Hepatic stellate cell (primary cell): ENCODE measurements around the gene ATG16L2.
"Not testable (repeated sequence)": the region's sequence is repeated elsewhere in the genome, so short reads cannot be mapped to it uniquely, and the experiment has no call there.

Experiments
- DNase-seq: peaks from one replicate; pipeline ENCODE4 v3.0.0; 2011; ENCODE audit warnings: low spot score

Gene ATG16L2

GRCh38 chr11:72779495-72780128 lies 34.6 kb upstream of the ATG16L2 start:
- DNase-seq = no peak

DNA sequence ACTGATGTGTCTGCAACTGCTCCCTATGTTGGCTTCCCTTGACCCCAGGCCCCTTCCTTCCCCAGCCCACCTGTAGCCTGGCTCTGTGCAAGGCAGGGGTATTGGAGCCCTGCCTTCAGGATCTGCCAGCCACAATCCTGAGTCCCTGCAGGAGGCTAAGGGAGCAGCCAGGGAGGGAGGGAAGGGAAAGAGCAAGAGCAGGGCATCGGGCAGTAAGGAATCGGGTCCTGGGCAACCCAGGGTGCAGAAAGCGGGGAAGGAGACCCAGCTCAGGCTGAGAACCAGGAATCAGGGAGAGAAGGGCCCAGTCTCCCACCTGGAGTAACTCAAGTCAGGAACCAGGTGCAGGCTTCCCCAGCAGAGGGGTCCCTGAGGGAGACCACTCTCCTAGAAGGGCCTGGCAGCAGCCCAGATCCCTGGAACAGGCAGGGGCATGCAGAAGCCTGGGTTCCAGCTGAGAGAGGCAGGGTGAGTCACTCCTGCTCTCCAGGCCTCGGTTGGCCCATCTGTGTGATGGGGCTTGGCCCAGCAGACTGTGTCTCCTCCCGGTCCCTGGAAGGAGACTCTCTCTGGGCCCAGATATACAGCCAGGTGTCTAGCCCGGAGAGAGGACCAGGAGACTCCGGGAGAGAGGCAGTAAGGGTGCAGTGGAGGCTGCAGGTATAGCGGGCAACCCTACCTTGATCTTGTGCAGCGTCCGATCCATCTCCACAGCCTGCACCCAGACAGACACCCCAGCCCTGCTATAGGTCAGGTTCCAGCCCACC lies 33.7 kb upstream of the ATG16L2 start:
- DNase-seq = no peak

DNA sequence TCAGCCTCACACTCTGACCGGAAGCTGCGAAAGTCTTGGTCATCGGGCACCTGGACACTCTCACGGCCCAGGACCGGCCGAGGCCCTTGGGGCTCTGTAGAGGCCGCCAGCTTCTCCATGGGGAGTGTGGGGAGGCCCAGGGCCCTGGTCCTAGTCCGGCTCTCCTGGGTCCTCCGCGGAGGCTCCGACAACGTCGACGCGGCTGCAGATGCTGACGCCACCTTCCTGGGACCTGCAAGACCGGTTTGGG lies 33.2 kb upstream of the ATG16L2 start:
- no peak for DNase-seq

DNA sequence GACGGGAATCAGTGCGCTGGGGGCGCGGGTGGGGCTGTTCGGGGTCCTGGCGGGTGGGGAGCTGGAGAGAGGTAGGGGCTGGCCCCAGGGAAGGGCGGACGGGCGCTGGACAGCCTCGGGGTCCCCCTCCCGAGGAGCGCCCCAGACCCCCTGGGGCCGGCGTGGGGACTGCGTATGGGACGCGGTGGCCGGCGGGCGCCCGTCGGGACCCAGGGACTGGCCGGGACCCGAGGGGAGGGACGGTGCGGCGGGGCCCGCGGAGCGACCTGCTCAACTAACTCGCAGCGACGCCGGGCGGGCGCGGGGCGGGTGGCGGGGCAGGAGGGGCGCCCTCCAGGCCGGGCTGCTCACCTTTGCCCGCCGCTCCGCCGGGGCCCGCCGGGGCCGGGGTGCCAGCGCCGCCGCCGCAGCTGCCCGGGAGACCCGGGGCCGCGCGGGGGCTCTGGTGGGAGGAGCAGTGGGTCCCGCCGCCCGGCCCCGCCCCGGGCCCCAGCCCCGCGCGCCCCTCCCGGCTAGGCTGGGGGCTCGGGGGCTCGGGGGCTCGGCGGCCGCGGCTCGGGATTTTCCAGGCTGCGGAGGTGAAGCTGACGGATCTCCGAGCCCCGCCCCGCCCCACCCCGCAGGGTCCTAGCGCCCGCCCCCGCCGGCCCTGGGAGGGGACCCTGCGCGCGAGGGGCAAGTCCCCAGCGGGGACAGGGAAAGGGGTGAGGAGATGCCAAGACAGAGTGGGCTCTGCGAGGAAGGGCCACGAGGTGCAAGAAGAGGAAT lies 32.7 kb upstream of the ATG16L2 start:
- peak; percentile 71 for DNase-seq

- no peak for DNase-seq
Observed at GRCh38 chr11:72782081-72782920, 31.9 kb upstream of the ATG16L2 start.

- no peak for DNase-seq
Observed at GRCh38 chr11:72783144-72783905, 30.9 kb upstream of the ATG16L2 start.

DNA sequence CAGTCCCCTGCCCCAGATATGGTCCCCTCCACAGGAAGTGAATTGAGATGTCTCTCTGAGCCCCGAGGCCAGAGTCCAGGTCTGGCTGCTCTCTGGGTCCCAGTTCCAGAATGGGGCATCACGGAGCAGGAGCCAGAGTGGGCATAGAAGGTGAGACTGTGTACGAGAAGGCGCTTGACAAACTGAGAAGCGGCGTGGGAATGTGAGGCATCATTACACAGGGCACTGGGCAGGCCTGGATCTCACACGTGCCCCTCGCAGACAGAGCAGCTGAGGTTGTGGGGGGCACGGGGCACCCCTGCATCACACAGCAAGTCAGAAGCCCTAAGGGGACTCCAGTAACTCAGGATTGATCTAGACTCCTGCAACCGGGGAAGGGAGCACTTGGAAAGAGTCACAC lies 29.5 kb upstream of the ATG16L2 start:
- no peak for DNase-seq

DNA sequence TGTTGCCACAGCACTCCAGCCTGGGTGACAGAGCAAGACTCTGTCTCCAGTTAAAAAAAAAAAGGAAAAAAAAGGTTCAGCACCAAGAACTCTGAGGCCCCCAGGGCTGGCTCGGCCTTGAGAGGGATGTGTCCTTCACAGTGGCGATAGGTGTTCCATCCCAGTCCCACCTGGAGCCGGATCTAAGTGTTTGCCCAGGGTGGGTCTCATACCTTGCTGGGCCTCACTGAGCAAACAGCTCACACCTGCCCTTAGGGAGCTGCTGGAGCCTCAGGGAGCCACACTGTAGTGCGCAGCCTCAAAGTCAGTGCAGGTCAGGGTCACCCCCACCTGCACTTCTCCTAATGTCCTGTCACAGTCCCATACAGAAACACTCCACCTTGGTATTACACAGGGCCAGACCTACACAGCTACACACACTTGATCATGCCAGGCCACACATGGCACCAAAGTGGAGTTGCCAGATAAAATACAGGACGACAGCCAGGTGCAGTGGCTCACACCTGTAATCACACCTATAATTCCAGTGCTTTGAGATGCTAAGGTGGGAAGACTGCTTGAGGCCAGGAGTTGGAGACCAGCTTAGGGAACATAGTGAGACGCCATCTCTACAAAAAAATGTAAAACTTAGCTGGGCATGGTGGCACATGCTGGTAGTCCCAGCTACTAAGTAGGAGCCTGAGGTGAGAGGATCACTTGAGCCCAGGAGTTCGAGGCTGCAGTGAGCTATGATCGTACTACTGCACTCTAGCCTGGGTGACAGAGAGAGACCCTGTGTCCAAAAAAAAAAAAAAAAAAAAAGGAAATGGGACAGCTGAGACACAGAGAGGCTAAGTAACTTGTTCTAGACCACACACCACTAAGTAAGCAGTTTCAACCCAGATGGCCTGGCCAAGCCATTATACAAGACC lies 27.7 kb upstream of the ATG16L2 start:
- no peak for DNase-seq

GRCh38 chr11:72787216-72788104 lies 26.8 kb upstream of the ATG16L2 start:
- no peak for DNase-seq

- DNase-seq = no peak
Observed at GRCh38 chr11:72788241-72788640, 26.0 kb upstream of the ATG16L2 start.

GRCh38 chr11:72789493-72790131 lies 24.6 kb upstream of the ATG16L2 start:
- peak; percentile 92 for DNase-seq

GRCh38 chr11:72791228-72791627 lies 23.0 kb upstream of the ATG16L2 start:
- DNase-seq = not testable (repeated sequence)

GRCh38 chr11:72792437-72793021 lies 21.7 kb upstream of the ATG16L2 start:
- DNase-seq = no peak

DNA sequence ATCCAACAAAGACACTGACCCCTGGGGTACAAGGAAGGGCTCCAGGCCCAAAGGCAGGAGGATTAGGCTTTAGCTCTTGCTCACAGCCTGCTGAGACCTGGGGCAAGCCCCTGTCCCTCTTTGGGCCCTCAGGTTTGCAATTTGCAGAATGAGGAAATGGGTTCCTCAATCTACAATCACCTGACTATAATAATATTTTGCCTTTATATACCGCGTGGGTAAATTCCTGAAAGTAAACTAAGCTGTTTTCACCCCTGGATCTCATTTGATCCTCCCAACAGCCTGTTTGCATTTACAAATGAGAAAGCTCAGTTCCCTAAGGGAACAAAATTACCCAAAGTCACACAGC lies 21.2 kb upstream of the ATG16L2 start:
- DNase-seq = no peak

- peak; percentile 99 for DNase-seq
Observed at GRCh38 chr11:72793425-72794367, 20.5 kb upstream of the ATG16L2 start, which contains the start of gene STARD10. STARD10 (minus strand) TSS chr11:72794047; CDS start chr11:72781181, 12,866 bp downstream.

DNA sequence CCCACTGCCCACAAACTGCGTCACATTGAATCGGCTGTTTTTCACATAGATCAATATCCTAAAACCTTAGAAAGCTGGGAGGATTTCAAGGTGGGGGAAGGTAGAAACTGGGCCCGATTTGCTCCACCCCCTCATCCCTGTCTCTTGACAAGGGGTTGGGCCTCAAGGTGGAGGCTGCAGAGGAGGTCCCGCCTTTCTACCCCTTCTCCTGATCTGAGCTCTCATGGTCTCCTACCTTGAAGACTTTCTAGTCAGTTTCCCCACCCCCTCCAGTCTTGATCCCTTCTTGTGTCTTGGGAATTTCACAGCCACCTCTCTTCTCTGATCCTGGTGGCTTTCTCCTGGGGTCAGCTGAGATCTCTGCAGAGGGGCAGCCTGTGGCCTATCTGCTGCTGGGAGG lies 15.8 kb upstream of the ATG16L2 start:
- DNase-seq = no peak

- no peak for DNase-seq
Observed at GRCh38 chr11:72799441-72799840, 14.8 kb upstream of the ATG16L2 start.
